NCI-H1417 treated with DMSO at 0.1 percent for 48 hours (cell line): ENCODE data around the gene NEU4.
"Not testable (repeated sequence)": the region's sequence is repeated elsewhere in the genome, so short reads cannot be mapped to it uniquely, and the experiment has no call there.

Experiments used
- DNase-seq: peaks from one replicate; lab custom pipeline; 2025; lab: John Stamatoyannopoulos, UW

NEU4 gene

GRCh38 chr2:241833756-241834526 lies 24.9 kb downstream of the NEU4 start:
- not testable (repeated sequence) for DNase-seq

- no peak for DNase-seq
Measured at GRCh38 chr2:241834527-241835210, 25.7 kb downstream of the NEU4 start.

- no peak for DNase-seq
Measured at GRCh38 chr2:241835611-241836010, 26.6 kb downstream of the NEU4 start.

DNA sequence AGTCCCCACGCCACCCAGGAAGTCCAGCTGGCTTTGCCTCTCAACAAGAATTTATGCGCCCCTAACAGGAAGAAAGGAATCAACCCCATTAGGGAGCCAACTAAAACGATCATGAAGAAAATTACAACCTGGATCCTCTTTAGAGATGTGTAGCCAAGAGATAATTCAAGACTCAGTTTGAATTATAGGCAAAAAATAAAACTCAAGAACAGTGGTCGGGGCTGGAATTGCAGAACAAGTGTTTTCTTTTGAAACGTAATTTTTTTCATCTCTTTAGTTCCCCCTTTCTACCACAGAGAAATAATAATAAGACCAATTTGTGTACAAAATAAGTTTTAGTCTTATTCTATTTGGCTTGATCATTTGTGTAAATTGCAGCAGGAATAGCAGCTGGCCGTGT lies 27.3 kb downstream of the NEU4 start:
- no peak for DNase-seq

- no peak for DNase-seq
Measured at GRCh38 chr2:241837197-241837965, 28.4 kb downstream of the NEU4 start.

DNA sequence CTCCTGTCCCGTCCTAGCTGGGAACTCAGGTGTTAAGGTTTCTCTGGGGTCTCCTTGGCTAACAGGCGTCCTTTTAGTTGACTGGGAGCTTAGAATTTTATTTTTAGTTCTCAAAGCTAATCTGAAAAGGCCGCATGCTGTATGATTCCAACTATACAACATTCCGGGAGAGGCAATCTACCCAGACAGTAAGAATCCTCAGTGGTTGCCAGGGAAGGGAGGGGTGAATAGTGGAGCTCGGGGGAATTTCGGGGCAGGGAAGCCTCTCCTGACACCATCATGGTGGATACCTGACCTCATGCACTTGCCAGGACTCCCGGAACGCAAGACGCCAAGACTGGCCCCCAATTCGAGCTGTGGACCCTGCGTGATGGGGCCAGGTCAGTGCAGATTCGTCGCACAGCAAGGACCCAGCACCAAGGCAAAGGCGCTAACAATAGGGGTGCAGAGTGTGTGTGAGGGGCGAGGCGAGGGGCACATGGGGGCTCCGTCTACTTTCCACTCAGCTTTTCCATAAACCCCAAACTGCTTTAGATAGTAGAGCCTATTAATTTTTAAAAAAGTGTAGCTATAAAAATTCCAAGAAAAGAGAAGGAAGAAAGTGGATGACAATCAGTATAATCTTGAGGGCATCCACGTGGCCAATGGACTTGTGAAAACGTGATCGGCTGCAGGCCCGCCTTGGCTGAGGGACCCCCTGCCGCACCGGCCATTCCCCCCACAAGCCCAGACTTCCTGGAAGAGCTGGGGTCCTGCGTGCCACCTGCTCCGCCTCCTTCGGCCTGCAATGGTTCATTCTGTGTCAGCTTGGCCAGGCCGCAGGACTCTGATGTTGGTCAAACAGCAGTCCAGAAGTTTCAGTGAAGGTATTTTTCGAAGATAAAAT lies 32.4 kb downstream of the NEU4 start:
- no peak for DNase-seq

- no peak for DNase-seq
Measured at GRCh38 chr2:241842067-241842415, 33.0 kb downstream of the NEU4 start.

DNA sequence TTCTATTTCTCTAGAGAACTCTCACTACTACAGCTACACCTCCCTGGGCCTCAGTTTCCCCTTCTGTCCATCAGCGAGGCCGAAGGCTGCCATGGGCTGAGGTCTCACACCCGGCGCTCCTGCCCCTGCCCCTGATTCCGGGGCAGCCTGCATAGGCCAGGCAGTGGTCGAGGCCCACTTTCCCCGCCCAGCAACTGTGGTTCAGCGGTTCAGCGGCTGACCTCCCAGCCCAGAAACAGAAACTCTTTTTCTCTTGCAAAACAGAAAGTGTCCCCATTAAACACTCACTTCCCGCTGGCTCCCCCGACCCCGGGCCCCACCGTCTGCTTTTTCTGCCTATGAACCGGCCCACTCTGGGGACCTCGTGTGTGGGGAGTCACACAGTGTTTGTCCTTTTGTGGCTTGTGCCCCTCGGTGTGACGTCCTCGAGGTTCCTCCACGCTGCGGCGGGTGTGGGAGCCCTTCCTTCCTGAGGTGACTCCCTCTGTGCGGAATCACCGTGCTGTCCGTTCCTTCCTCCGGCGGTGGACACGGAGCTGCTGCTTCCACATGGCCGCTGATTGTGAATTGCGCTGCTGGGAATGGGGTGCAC lies 33.7 kb downstream of the NEU4 start:
- DNase-seq: no peak

GRCh38 chr2:241843321-241844065 lies 34.5 kb downstream of the NEU4 start:
- DNase-seq: no peak

GRCh38 chr2:241844066-241844728 lies 35.2 kb downstream of the NEU4 start:
- DNase-seq: no peak

DNA sequence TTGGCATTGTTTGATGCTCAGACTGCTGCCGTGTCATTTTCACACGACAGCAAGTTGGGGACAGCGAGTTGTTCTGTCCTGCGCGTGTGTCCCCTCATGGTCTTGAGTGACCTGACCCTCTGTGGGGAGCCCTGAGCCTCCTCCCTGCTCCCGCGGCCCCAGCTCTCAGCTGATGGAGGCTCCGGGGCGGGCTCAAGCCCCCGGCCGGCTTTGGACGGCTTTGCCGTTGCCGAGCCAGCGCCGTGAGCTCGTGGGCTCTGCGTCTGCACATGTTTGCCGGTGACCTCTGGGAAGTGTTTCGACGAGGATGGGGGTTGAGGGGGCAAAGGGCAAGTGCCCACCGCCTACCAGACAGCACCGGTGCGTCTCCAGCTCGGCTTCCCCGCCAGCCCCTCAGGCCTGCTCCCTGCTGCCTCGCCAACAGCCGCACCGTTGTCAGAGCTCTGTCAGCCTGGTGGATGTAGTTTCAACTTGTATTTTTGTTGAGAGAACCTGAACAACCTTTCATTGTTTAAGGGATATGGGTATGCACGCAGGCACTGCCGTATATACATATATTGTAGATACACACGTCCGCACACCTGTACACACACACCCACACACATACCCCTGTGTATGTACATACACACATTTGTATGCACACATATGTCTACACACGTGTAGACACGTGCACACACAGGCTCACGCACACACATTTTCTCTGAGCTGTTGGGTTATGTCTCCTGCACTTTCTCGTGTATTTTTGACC lies 36.0 kb downstream of the NEU4 start:
- DNase-seq: no peak

GRCh38 chr2:241846406-241846805 lies 37.4 kb downstream of the NEU4 start:
- DNase-seq: no peak

- DNase-seq: no peak
Measured at GRCh38 chr2:241848761-241849615, 40.0 kb downstream of the NEU4 start.

DNA sequence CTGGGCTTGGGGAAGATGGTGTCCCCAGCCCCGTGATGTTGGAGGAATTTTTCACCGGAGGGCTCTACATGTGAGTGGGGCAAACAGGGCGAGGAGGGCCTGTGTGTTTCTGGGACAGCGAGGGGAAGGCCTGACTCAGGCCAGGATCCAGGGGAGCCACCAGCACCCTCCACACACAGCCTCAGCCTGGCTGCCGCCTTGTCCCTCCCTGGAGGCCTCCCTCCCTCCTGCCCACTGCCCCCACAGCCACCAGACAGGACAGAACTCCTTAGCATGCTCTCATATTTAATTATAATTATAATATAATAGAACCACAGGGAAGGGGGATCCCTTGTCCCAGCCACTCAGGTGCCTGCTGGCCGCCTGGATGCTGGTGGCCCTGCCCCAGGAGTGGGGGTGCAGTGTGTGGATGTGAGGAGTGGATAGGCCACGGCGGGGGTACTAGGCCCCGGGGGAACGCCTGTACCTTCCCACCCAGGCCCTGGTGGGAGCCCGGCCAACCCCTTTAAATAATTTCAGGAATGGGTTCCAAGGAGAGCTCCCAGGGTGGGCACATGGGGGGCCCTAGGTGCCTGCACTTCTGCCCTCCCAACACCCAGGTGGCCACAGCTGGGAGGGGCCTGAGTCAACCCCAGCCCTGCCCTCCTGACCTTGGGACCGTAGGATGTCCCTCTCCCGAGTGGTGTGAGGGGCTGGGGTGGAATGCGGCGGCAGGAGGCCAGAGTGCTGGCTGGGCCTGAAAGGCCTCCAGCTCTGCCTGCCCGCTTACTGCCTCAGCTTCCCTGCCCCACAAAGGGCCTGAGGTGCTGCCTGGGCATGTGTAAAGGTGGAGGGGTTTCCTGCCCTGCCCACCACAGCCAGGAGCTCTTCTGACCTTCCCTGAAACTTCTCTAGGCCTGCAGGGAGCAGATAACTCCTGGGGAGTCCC lies 40.9 kb downstream of the NEU4 start:
- no peak for DNase-seq

- no peak for DNase-seq
Measured at GRCh38 chr2:241850544-241851324, 41.7 kb downstream of the NEU4 start.

DNA sequence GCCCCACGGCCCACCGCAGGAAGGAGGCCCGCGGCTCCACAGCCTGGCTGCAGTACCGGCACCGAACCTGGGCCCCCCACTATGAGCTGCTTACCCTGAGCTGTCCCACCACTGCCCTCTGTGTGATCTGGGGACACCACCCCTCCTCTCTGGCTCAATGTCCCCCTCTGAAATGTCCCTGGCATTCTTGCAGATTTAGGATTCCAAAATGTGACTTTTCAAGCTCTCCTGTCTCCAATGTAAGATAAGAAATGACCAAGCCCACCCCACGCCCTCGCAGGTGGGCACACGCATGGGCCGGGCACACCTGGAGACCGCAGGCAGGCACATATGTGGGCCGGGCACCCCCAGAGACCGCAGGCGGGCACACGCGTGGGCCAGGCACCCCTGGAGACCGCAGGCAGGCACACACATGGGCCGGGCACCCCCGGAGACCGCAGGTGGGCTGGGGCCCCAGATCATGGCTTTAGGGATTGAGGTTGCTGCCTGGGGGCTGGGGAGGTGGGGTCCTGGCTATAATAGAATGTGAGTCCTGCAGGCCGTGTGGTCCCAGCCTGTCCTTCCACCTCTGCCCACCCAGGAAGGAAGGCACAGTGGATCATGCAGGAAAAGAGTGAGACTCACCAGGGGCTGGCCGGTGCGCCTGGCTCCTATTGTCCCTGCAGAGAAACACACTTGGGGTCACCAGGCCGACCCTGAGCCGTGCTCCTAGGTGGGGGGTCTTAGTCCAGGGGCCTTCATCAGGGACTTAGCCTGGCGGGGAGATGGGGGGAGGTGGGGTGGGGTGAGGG lies 42.5 kb downstream of the NEU4 start:
- DNase-seq: no peak
